BJ (cell line): Measurements from ENCODE around the gene COX19. TPM values are rescaled to one million over a fixed set of nuclear protein-coding genes. Genes with fewer than 3 reads are reported as not detected.

Experiments
- CTCF ChIA-PET: fragments of 350-600 bp; formaldehyde crosslinking; extraction: SDS; loops from one replicate; lab custom pipeline; 2021; ENCODE audit warnings: antibody characterized with exemption, inconsistent platforms; lab: Yijun Ruan, JAX
- POLR2A ChIA-PET: fragments of 300-600 bp; sonication (Branson Sonifier 250); formaldehyde crosslinking; extraction: SDS; loops from one replicate; lab custom pipeline; 2021; ENCODE audit warnings: antibody characterized with exemption; lab: Charles Lee
- DNase-seq: peaks from one replicate; pipeline ENCODE4 v3.0.0-alpha.2; 2011; ENCODE audit warnings: low read depth
- H3K27me3 ChIP-seq: 2 replicates; pipeline ENCODE4 v1.6.0; 2011; ENCODE audit warnings: low read length; ENCODE audit not compliant: control insufficient read depth, insufficient read depth
- H3K36me3 ChIP-seq: 2 replicates; pipeline ENCODE4 v1.5.1; 2011; ENCODE audit warnings: low read length; ENCODE audit not compliant: control insufficient read depth, insufficient read depth
- H3K4me3 ChIP-seq: 2 replicates; pipeline ENCODE4 v1.5.1; 2011; ENCODE audit warnings: low read depth, mild to moderate bottlenecking, control low read depth, low read length
- polyA plus RNA-seq: library from polyadenylated mRNA; depleted of rRNA; stranded (reverse); fragments of >200 nt; gene quantifications from 2 replicates; pipeline ENCODE4 v1.2.3, GENCODE V29; 2011
- TF ChIP-seq, protein P1 (sequence below): IDR thresholded peaks from 2 replicates; pipeline ENCODE4 v1.5.1; 2011; ENCODE audit warnings: low read depth, mild to moderate bottlenecking, control low read depth, inconsistent platforms, low read length, moderate library complexity; ENCODE audit not compliant: insufficient read depth

The COX19 gene
- polyA plus RNA-seq, 1 experiment: 5.6 TPM

DNA sequence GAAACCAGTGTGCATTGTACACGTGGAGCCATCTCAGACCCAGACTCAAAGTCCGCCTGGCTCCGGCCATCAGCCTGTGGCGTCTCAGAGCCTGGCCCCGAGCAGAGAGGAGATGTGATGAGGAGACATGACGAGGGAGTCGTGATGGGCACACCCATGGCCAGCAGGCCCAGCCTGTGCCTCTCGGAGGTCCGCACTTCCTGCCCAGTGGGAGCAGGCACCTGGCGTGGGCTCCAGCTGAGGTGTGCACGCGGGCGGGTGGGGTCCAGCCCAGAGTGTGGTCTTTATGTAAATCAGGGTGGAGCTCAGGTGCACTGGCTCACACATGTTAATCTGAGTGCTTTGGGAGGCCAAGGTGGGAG is 43.0 kb upstream of the COX19 start:
- Histone ChIP-seq H3K36me3 (peaks cover 2% of the 10 kb centered on the region), H3K27me3 (no peaks in the 10 kb centered on the region), H3K4me3 (no peak overlapping the region)
- CTCF ChIA-PET: interaction anchor here (0.9 to 5.0 kb wide), 4 partner anchors 25 to 158 kb away, joined by 3 to 20 read pairs (median 4); no protein-coding TSS in a partner anchor
- POLR2A ChIA-PET: no interaction called here
- no peak for DNase-seq
- TF ChIP-seq, protein P1, sequence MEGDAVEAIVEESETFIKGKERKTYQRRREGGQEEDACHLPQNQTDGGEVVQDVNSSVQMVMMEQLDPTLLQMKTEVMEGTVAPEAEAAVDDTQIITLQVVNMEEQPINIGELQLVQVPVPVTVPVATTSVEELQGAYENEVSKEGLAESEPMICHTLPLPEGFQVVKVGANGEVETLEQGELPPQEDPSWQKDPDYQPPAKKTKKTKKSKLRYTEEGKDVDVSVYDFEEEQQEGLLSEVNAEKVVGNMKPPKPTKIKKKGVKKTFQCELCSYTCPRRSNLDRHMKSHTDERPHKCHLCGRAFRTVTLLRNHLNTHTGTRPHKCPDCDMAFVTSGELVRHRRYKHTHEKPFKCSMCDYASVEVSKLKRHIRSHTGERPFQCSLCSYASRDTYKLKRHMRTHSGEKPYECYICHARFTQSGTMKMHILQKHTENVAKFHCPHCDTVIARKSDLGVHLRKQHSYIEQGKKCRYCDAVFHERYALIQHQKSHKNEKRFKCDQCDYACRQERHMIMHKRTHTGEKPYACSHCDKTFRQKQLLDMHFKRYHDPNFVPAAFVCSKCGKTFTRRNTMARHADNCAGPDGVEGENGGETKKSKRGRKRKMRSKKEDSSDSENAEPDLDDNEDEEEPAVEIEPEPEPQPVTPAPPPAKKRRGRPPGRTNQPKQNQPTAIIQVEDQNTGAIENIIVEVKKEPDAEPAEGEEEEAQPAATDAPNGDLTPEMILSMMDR: no peak

DNA sequence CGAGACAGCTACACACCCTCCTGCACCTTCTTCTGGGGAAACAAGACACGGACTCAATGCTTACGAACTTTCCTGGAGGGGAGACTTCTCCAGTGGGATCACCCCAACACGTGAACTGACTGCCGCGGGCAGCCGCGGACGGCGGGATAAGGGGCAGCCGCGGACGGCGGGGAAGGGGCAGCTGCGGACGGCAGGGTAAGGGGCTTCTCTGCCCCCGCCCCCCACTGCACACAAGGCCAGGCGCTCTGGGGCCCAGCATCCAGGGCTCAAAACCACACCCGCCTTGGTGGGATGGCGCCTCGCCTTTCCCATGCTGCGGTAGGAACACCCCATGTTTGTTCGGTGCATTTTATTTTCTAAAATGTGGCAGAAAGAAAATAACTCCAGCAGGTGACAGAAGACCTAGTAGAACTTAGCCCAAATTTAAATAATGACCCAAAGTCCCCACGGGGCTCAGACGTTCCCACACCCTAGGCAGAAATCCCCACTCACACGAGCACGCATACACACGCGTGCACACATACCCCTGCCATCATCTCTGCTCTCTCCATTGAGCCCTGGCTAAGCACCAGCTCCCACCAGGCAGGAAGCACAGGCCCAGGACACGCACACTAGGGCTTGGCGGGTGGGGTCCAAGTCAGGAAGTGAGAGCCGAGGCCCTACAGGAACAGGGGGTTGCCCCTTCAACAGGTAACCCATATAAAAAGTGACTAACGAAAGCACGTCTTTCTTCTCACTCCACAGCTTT is 42.4 kb upstream of the COX19 start:
- ChIA-PET CTCF (interaction anchor here (0.9 to 5.0 kb wide), 3 partner anchors 25 to 158 kb away, joined by 3 to 20 read pairs (median 4); no protein-coding TSS in a partner anchor), POLR2A (no interaction called here)
- no peak for DNase-seq
- H3K27me3 ChIP-seq: no peaks in the 10 kb centered on the region
- TF ChIP-seq, protein P1: no peak
- H3K4me3 ChIP-seq: no peak overlapping the region
- H3K36me3 ChIP-seq: peaks cover 3% of the 10 kb centered on the region

DNA sequence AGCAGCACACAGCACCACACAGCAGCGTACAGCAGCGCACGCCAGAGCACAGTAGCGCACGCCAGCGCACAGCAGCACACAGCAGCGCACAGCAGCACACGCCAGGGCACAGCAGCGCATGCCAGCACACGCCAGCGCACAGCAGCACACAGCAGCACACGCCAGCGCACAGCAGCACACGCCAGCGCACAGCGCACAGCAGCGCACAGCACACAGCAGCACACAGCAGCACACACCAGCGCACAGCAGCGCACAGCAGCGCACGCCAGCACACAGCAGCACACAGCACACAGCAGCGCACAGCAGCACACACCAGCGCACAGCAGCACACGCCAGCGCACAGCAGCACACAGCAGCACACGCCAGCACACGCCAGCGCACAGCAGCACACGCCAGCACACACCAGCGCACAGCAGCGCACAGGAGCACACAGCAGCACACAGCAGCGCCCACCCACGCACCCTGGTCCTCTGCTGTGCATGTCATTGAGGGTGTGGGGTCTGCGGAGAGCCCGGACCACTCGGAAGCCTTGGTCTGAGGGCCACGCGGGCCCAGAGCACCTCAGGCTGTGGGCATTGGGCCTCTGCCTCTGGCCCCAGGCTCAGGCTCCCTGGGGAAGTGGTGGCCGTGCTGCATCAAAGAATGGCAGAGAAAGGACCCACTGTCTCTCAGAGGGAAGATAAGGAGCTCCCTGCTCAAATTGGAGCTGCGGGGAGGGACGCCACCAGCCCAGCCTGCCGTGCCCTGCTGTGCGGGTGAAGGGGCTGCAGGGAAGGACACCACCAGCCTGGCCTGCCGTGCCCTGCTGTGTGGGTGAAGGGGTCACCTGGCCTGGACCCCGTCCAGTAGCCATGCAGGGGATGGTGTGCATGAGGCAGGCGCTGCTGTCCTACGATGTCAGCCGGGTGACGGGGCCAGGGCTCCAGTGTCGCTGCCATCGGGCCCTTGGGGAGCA is 41.5 kb upstream of the COX19 start:
- POLR2A ChIA-PET: no interaction called here
- DNase-seq: no peak
- Histone ChIP-seq H3K27me3 (no peaks in the 10 kb centered on the region), H3K36me3 (peaks cover 3% of the 10 kb centered on the region), H3K4me3 (no peak overlapping the region)
- TF ChIP-seq, protein P1: no peak
- CTCF ChIA-PET: interaction anchor here (5.0 kb wide), 1 partner anchor 24 kb away, joined by 20 read pairs; no protein-coding TSS in a partner anchor

DNA sequence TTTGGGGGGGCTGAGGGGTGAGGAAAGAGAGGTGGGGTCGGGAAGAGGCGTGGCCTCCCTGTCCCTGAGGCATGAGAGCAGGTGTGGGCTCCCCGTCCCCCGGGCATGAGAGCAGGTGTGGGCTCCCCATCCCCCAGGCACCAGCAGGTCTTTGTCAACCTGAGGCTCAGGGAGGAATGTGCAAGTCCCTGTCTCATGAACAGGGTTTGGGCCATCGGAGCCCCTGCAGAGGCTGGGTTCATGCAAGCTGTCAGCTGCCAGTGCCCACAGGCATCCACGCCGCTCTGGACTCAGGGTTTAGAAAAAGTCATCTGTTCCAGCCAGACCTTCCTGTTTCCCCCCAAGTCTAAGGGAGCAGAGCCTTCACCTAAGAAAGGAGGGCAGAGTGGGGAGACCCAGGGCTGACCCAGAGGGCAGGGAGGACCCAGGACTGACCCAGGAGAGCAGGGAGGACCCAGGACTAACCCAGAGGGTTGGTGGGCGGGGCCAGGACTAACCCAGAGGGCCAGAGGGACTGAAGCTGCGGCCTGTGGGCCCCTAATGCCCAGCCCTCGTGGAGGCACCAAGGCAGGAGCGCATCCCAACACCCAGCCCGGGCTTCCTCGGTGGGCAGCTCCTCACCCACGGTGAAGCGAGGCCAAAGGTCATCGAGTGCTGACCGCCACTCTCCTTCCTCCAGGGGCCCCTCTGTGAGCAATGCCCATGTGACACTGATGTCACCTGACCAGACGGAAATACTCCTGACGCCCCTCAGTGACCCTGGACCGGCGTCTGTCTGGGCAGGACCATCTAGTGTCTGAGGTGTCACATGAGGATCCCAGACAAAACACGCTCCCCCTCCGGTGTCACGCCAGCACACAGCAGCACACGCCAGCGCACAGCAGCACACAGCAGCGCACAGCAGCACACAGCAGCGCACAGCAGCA is 40.1 kb upstream of the COX19 start:
- no peak for DNase-seq
- Histone ChIP-seq H3K36me3 (peaks cover 3% of the 10 kb centered on the region), H3K27me3 (no peaks in the 10 kb centered on the region), H3K4me3 (no peak overlapping the region)
- POLR2A ChIA-PET: no interaction called here
- TF ChIP-seq, protein P1: no peak
- CTCF ChIA-PET: interaction anchor here (1.5 kb wide), 1 partner anchor 22 kb away, joined by 4 read pairs; no protein-coding TSS in a partner anchor
